Brain pericyte (primary cell): ENCODE data around the gene DOCK2.

Experiments used
- DNase-seq: peaks from one replicate; pipeline ENCODE4 v3.0.0-alpha.2; 2012; ENCODE audit warnings: low read depth, low spot score

The DOCK2 gene

GRCh38 chr5:169688106-169688505, 51.0 kb downstream of the DOCK2 start:
- no peak for DNase-seq

- DNase-seq: no peak
Observed at GRCh38 chr5:169691471-169691870, 54.4 kb downstream of the DOCK2 start.

- no peak for DNase-seq
Observed at GRCh38 chr5:169694091-169694625, 57.1 kb downstream of the DOCK2 start.

GRCh38 chr5:169695025-169695625, 58.0 kb downstream of the DOCK2 start:
- no peak for DNase-seq

- peak; percentile 72 for DNase-seq
Observed at GRCh38 chr5:169695919-169696490, 58.9 kb downstream of the DOCK2 start.

GRCh38 chr5:169696621-169697510, 59.8 kb downstream of the DOCK2 start:
- no peak for DNase-seq

DNA sequence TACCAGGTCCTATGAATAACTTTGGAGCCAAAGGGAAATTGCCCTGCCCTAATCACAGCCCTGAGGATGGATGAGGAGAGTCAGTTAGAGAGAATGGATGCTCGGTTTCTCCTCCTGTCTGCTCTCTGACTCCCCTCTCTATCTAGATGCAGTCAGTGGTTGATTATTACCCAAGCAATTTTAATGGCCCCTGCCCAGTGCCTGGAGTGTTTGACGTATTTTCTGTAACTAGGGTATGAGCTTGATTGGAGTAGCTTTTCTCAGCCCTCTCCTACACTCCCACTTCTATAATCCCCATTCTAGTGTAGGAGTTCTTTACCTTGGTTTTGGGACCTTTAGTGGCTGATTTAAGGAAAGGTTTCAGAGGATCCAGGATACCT, 60.4 kb downstream of the DOCK2 start:
- no peak for DNase-seq

DNA sequence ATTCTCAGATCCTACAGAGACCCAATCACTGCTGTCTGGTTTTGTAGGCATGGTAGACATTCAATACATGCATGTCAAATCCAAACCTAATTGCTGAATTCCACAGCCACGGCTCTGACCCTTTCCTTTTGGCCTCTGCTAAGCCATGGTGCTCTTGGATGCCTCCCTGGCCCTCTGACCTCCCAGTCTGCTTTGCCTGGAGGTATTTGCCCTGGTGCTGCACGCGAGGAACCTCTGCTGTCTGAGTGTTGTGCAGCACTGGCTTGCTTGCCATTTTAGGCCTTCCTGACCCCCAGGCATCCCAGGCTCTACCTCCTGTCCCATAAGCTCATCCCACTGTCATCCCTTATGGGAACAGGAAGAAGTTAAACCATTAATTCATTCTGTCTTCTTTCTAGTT, 60.9 kb downstream of the DOCK2 start:
- no peak for DNase-seq

GRCh38 chr5:169700611-169701010, 63.5 kb downstream of the DOCK2 start:
- no peak for DNase-seq

DNA sequence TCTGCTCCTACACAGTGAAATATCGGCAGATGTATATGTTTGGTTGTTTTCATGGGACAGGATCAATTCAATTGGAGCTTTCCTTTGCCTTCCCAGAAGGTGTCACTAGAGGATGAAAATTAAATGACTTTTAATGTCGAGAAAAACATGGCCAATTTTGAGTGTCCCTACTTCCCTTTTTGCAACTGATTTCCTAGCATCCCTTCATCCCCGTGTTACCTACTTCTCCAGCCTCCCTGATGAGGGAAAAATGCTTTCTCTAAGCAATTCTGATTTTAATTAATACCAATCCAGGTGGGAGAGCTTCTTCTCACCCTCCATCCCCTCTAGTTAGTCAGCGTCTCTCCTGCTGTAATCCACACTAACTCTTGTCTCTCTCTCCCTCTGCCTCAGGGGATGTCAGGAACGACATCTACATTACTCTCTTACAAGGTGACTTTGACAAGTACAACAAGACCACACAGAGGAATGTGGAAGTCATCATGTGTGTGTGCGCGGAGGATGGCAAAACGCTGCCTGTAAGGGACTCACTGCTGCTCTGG, 64.9 kb downstream of the DOCK2 start:
- DNase-seq: no peak

- no peak for DNase-seq
Observed at GRCh38 chr5:169702693-169703481, 65.8 kb downstream of the DOCK2 start.

DNA sequence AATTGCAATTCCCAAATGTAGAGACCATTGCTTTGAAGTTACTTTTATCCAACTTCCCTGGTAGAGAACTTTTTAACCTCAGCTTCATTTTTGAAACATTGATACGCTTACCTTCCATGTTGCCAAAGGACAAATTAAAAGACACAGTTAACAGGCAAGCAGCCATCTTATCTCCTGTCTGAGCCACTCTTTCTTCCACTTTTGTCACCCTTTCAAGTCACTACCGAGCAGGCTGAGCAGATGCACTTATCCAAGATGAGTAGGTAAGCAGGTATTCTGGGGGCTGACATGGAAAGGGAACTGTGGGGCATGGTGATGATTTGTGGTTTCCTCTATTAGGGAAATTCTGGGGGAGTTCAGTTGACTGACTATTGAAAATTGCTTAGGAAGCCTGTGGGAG, 66.7 kb downstream of the DOCK2 start:
- DNase-seq: no peak

GRCh38 chr5:169705322-169705721, 68.2 kb downstream of the DOCK2 start:
- DNase-seq: no peak

- DNase-seq: no peak
Observed at GRCh38 chr5:169706071-169706470, 69.0 kb downstream of the DOCK2 start.

GRCh38 chr5:169706758-169707450, 69.8 kb downstream of the DOCK2 start:
- DNase-seq: no peak

DNA sequence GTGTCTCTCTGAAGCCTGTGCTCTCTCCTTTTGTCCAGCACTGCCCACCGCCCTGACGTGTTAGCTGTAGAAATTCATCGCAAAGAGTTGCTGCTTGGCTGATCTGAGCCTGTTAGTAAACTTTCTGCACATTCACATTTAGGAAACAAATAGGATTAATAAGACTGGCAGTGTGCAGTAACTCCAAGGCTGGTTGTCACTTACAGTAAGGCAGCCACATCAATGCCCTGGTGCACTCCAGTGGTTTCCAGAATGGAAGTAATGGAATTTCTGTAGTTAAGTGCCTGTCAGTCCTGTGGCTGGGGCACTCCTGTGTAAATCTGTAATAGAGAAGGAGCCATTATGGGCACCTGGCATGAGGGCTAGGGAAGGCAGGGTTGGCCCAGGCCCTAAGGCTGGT, 70.6 kb downstream of the DOCK2 start:
- no peak for DNase-seq

DNA sequence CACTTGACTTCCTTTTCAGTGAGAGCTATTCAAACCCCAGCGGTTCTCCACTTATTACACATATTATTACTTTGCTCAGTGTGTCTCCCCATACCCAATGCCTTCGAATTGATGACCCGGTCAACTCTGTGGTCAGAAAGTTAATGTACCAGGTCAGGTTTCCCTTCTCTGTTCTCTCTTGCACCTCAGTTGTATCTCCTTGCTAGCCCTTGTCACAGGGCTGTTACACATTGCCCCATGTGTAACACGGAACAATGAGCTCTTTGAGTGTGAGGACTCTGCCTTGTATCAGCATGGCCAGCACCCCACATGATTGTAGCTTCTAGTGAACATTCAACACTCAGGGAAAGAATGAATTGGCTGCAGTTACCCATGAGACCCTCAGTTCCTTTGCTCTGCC, 73.6 kb downstream of the DOCK2 start:
- DNase-seq: no peak

GRCh38 chr5:169711551-169712225, 74.6 kb downstream of the DOCK2 start:
- no peak for DNase-seq

GRCh38 chr5:169712428-169712827, 75.4 kb downstream of the DOCK2 start:
- no peak for DNase-seq

DNA sequence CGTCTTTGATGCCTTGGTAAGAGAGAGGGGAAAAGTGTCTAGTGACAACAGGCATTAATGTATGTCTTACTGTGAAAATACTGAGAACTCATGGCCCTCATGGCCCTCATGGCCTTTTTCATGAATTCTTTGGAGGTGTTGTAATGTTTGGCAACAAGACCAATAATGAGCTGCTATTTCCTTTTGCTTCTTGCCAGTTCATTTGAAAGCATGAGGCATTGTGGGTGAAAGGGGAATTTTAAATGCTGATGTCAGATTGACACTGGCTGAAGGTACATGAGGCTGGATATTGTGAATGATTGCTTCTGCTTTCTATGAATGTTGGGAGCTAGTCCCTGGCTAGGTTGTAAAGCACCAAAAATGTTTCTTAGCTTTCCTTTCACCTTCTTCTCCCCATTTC, 79.2 kb downstream of the DOCK2 start:
- DNase-seq: no peak
